KOPT-K1 (cell line): Measurements from ENCODE around the gene SLC2A1.
"Not testable (repeated sequence)": the region's sequence is repeated elsewhere in the genome, so short reads cannot be mapped to it uniquely, and the experiment has no call there.

Source experiments
- H3K27ac ChIP-seq: fragments of 200-600 bp; sonication (generic); 2 replicates; pipeline ENCODE4 v1.5.1; 2016; ENCODE audit warnings: antibody characterized with exemption, mild to moderate bottlenecking, low read depth, low read length; ENCODE audit not compliant: poor library complexity, severe bottlenecking
- H3K36me3 ChIP-seq: fragments of 200-600 bp; sonication (generic); 2 replicates; pipeline ENCODE4 v1.5.1; 2017; ENCODE audit warnings: antibody characterized with exemption, mild to moderate bottlenecking, low read length, moderate library complexity; ENCODE audit not compliant: insufficient read depth
- H3K9me3 ChIP-seq: fragments of 200-600 bp; sonication (generic); 2 replicates; pipeline ENCODE4 v1.5.1; 2017; ENCODE audit warnings: antibody characterized with exemption, low read length, mild to moderate bottlenecking; ENCODE audit not compliant: insufficient read depth, poor library complexity, severe bottlenecking

The SLC2A1 gene

DNA sequence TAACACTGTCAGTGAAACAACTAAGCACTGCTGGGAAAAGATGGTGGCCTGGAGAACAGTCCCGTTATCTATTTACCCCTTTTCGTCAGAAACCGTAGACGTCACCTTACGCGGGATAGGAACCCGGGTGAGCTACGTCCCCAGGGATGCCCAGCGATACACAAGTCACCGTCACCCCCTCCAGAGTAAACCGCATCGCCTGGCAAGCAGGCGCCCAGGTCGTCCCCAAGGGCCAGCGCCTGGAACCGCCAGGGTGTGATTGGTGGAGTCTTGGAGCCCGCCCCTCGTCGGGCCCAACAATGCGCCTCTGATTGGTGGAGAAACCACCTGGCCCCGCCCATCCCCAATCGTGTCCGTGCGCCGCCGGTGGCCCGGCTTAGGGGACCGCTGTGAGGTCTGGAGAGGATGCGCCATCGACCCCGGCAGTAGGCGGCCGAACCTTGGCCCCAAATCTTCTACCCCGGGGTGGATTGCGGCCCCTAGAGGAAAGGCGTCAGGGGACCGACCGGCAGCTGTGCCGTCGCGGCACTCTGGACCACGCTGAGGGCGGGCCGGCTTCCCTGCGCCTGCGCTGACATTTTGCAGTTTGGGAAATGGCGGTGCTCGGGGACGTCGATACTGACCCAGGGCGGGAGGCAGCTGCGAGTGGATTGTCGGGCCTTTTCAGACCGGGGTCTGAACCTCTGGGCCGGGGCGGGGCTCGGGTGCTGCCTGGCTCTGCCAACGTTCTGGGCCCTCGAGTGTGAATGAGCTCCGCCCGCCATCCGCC is 34.4 kb downstream of the SLC2A1 start:
- peaks cover 38% of the 10 kb centered on the region for H3K36me3 ChIP-seq
- no peaks in the 10 kb centered on the region for H3K9me3 ChIP-seq
- peak overlapping the region; percentile 87 for H3K27ac ChIP-seq

DNA sequence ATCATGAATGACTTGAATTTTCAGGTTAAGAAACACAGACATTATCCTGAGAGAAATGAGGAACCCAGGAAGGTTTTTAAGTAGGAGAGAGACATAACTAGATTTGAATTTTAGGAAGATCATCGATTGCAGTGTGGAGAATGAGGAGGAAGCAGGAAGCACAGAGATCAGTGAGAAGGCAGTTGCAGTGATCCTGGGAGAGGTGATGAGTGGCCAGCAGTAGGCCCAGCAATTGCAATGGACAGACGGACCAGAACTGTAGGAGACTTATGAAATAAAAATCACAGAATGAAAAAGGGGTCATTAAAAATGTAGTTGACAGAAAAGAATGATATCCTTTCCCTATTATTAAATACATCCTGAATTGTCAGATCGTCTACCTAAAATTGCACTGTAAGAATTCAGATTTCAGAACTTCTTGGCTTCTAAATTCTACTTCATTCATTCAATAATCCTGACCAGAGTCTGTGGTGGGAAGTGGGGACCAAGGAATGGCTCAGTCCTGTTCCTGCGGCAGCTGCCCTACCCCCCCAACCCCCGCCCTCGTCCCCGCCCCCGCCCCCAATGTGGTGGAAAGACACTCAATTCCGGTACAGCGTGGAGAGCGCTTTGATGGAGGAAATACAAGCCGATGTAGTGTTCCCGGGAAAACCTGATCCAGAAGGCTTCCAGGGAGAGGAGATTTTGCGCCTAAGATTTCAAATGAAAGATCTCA is 35.1 kb downstream of the SLC2A1 start:
- Histone ChIP-seq H3K27ac (peak overlapping the region; percentile 87), H3K9me3 (no peaks in the 10 kb centered on the region), H3K36me3 (peaks cover 30% of the 10 kb centered on the region)

DNA sequence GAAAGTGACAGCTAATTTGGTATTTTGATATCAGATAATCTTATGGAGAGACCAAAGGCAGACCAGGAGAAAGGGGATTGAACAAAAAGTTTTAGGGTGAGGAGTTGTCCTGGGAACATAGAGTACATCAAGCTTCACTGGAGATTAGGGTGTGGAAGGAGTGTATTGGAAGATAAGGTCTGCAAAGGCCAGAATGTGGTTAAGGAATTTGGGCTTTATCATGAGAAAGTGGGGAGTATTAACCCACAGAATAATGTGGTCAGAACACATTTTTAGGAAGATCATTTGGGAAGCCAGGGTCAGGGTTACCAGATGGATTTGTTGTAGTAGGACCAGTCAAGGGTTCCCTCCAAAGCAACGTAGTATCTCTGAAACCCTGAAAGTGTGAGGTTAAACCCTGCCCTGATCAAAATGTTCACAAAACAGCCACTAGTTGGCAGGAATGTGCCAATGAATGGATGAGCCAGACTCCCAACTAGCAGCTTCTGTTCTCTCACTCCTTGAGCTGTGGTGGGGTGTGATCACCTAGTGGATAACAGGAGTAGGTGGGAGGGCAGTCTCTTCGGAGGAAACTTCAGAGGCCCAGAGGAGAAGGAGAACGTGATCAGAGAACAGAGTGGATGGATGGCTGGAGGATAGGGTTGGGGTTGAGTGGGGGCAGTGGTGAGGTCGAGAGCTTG is 35.8 kb downstream of the SLC2A1 start:
- Histone ChIP-seq H3K36me3 (peaks cover 23% of the 10 kb centered on the region), H3K27ac (no peak overlapping the region), H3K9me3 (no peaks in the 10 kb centered on the region)

DNA sequence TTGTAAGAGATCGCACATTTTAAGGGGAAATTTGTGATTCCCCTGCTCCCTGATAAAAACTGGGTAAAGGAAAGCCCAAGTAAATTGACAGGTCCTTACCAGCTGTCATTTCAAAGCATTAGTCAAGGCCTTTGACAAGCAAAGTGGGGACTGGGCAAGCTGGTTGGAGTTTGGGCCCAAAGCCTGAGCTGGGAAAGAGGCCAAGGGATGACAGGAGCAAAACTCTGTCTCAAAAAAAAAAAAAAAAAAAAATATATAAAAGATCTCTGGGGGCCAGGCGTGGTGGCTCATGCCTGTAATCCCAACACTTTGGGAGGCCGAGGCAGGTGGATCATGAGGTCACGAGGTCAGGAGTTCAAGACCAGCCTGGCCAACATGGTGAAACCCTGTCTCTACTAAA is 36.9 kb downstream of the SLC2A1 start:
- Histone ChIP-seq H3K9me3 (no peaks in the 10 kb centered on the region), H3K36me3 (peaks cover 13% of the 10 kb centered on the region), H3K27ac (no peak overlapping the region)

DNA sequence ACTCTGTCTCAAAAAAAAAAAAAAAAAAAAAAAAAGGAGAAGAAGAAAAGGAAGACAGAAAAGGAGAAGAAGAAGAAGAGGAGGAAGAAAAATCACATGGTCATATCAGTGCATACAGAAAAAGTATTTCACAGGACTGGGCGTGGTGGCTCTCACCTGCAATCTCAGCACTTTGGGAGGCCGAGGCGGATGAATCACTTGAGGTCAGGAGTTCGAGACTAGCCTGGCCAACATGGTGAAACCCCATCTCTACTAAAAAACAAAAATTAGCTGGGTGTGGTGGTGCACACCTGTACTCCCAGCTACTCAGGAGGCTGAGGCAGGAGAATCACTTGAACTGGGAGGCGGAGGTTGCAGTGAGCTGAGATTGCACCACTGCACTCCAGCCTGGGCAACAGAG is 39.0 kb downstream of the SLC2A1 start:
- H3K9me3 ChIP-seq, H3K27ac ChIP-seq, H3K36me3 ChIP-seq: not testable (repeated sequence)

DNA sequence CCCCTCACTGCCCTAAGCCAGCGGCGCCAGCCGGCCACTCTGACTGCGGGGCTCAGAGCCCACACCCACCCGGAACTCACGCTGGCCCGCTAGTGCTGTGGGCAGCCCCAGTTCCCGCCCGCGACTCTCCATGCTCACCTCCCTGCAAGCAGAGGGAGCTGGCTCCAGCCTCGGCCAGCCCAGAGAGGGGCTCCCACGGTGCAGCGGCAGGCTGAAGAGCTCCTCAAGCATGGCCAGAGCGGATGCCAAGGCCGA is 41.5 kb downstream of the SLC2A1 start:
- H3K36me3 ChIP-seq, result no peaks in the 10 kb centered on the region
- no peak overlapping the region for H3K27ac ChIP-seq
- peaks cover 17% of the 10 kb centered on the region for H3K9me3 ChIP-seq

DNA sequence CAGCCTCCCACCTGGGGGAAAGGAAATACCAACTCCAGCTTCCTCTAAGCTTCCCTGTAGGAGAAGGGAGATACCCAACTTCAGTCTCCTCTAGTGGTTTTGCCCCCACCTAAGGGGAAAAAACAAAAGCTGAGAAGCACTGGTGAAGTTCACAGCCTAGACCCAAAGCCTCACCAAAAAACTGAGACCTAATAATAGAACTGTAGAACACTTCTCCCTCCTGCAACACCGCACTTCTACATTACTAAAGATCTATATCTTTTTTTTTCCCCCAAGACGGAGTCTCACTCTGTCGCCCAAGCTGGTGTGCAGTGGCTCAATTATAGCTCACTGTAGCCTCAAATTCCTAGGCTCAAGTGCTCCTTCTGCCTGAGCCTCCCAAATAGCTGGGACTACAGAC is 43.2 kb downstream of the SLC2A1 start:
- no peak overlapping the region for H3K27ac ChIP-seq
- H3K36me3 ChIP-seq, result no peaks in the 10 kb centered on the region
- H3K9me3 ChIP-seq, result peaks cover 17% of the 10 kb centered on the region

DNA sequence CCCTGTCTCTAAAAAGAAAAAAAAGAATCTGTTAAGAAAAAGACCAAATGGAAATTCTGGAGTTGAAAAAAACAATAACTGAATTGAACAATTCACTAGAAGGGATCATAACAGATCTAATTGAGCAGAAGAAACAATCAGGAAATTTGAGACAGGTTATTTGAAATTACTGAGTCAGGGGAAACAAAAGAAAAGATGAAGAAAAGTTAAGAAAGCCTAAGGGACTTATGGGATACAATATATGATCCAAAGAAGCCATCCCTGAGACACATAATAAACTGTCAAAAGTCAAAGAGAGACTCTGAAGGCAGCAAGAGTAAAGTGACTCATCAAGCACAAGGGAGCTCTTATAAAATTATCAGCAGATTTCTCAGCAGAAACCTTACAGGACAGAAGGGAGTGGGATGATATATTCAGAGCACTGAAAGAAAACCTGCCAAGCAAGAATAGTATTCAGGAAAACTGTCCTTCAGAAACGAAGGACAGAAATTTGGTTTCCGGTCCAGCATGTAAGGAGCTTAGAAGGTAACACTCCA is 44.5 kb downstream of the SLC2A1 start:
- Histone ChIP-seq H3K36me3 (no peaks in the 10 kb centered on the region), H3K27ac (no peak overlapping the region)

DNA sequence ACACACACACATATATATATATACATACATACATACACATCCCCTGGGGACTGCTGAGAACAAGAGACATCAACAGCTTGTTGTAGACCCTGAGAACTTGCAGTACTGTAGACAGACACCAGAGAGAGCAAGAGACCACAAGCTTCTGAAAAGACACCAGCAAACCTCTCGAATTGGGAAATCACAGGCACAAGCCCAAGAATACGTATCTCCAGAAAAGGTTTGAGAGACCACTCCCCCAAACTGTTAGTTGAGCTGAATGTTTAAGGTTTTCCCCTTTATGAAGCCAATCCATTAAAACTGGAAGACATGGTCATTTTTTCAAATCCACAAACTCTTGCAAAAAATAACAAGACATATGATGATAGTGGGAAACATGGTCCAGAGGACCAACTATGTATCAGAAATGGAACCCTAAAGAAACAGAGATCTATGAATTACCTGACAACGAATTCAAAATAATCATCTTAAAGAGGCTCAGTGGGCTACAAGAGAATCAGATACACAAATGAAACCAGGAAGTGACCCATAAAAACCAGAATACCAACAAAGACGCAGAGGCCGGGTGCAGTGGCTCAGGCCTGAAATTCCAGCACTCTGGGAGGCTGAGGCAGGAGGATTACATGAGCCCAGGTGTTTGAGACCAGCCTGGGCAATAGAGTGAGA is 45.1 kb downstream of the SLC2A1 start:
- Histone ChIP-seq H3K9me3 (peaks cover 17% of the 10 kb centered on the region), H3K36me3 (no peaks in the 10 kb centered on the region), H3K27ac (no peak overlapping the region)

More for the DNA sequence above, 44.5 kb downstream of the SLC2A1 start:
- H3K9me3 ChIP-seq, result peaks cover 17% of the 10 kb centered on the region

DNA sequence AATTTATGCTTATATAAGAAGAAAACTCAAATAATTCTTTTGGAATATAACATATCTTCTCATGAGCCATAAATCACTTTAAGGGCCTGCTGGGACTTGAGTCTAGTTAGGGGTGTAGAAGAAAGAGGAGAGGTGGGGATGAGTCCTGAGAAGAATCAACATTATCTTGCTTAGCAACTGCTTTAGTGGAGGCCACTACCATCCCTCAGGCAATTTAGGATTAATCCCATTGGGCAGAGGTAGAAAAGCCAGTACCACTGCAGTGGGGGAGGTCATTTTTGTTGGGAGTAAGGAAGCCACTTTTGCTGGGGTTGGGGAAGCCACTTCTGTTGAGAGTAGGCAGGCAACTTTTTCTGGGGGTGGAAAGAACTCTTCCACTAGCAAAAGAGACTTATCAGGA is 47.7 kb downstream of the SLC2A1 start:
- Histone ChIP-seq H3K27ac (no peak overlapping the region), H3K36me3 (no peaks in the 10 kb centered on the region), H3K9me3 (peaks cover 12% of the 10 kb centered on the region)

DNA sequence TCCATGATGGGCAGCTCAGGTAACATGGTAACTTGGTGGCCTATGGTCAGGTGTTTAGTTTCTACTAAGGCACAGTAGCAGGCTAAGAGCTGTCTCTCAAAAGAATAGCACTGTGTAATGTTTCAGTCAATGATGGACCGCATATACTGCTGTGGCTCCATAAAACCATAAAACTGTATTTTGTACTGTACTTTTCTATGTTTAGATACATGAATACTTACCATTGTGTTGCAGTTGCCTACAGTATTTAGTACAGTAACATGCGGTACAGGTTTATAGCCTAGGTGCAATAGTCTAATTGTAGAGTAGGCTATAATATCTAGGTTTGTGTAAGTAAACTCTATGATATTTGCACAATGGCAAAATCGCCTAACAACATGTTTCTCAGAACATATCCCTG is 50.6 kb downstream of the SLC2A1 start:
- Histone ChIP-seq H3K9me3 (no peaks in the 10 kb centered on the region), H3K36me3 (no peaks in the 10 kb centered on the region), H3K27ac (no peak overlapping the region)

DNA sequence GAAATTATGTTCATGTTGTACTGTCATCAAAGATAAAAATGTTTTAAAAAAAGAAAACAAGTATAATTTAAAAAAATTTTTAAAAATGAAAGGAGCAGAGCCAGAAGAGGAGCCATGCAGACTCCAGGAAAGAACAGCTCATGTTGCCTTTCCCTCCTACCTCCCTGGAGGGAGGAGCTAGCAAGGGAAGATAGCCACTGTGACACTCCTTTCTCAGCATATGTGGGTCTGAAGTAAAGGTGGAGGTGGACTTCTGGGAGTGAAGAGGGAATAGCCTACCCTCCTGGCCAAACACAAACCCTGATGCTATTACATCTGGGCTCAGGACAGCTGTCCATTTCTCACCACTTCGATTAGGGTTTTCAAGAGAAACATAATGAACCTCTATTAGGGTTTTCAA is 54.2 kb downstream of the SLC2A1 start:
- Histone ChIP-seq H3K9me3 (peaks cover 6% of the 10 kb centered on the region), H3K36me3 (no peaks in the 10 kb centered on the region), H3K27ac (no peak overlapping the region)

DNA sequence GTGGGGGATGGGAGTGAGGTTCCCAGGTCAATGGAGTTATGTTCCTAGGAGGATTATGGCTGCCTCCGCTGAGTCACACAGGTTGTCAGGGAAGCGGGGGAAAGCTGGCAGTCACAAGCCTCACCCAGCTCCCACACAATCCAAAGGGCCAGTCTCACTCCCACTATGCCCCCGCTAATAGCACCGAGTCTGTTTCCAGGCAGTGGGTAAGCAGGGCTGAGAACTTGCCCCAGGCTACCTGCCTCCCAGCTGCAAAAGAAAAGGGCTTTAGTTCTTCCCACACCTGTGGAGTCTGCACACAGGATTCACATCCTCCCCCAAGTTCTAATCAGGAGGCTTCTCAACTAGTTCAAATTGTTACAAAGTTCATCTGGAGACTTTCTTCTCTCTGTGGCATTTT is 58.7 kb downstream of the SLC2A1 start:
- not testable (repeated sequence) for H3K36me3 ChIP-seq

DNA sequence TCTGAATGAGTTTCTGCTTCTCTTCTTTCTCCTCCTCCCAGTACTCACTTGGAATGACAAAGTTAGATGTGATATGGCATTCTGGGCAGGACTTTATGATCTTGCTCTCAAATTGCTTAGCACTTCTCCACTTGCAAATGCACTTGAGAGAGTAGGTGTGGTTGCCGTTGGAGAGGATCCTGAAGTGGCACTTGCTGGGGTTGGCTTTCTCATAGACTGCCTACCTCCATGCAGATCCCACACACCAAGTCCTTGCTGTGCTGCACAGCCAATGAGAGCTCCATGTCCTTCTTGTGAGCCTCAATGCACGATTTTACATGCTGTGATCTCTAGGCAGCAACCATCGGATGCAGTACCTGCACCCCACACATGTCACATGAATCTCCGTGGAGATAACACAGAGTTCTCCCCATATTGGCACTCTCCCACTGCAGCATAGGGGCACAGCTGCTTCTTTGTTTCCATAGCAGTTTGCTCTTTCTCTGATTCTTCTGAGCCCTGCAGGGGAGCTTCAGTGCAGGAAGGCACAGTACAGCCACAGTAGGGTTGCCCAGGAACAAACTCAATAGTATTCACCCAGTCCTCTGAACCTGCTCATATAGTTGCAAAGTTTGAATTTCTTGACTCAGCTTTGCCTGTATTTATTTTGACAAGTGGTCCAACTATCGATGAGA is 67.1 kb downstream of the SLC2A1 start:
- no peaks in the 10 kb centered on the region for H3K36me3 ChIP-seq
- no peaks in the 10 kb centered on the region for H3K9me3 ChIP-seq
- no peak overlapping the region for H3K27ac ChIP-seq

More for the DNA sequence above, 58.7 kb downstream of the SLC2A1 start:
- H3K9me3 ChIP-seq, result peaks cover 21% of the 10 kb centered on the region
- not testable (repeated sequence) for H3K27ac ChIP-seq

DNA sequence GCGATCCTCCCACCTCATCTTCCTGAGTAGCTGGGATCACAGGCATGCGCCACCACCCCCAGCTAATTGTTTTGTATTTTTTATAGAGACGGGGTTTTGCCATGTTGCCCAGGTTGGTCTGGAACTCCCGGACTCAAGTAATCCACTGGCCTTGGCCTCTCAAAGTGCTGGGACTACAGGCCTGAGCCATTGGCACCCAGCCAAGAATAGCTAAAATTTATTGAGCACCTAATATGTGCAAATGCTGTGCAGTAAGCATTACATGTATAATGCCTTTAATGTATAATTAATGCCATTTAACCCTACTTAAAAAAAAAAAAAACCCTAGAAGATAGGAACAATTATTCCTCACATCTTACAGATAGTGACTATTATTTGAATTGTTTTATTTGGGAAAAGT is 69.4 kb downstream of the SLC2A1 start:
- Histone ChIP-seq H3K27ac (no peak overlapping the region), H3K9me3 (no peaks in the 10 kb centered on the region), H3K36me3 (no peaks in the 10 kb centered on the region)
